Tongue (tissue), 2 donors: ENCODE measurements around the gene CD8B2. TPM values are rescaled to one million over a fixed set of nuclear protein-coding genes. Genes with fewer than 3 reads are reported as not detected.
"Not testable (repeated sequence)": the region's sequence is repeated elsewhere in the genome, so short reads cannot be mapped to it uniquely, and the experiment has no call there.

Source experiments
- DNase-seq: peaks from one replicate; pipeline ENCODE4 v3.0.0-alpha.2; 2015
- total RNA-seq: library from RNA; depleted of rRNA; stranded (reverse); fragments of >200 nt; gene quantifications from one replicate; pipeline ENCODE4 v1.2.3, GENCODE V29; 2014

Gene CD8B2
- total RNA-seq, result not detected

DNA sequence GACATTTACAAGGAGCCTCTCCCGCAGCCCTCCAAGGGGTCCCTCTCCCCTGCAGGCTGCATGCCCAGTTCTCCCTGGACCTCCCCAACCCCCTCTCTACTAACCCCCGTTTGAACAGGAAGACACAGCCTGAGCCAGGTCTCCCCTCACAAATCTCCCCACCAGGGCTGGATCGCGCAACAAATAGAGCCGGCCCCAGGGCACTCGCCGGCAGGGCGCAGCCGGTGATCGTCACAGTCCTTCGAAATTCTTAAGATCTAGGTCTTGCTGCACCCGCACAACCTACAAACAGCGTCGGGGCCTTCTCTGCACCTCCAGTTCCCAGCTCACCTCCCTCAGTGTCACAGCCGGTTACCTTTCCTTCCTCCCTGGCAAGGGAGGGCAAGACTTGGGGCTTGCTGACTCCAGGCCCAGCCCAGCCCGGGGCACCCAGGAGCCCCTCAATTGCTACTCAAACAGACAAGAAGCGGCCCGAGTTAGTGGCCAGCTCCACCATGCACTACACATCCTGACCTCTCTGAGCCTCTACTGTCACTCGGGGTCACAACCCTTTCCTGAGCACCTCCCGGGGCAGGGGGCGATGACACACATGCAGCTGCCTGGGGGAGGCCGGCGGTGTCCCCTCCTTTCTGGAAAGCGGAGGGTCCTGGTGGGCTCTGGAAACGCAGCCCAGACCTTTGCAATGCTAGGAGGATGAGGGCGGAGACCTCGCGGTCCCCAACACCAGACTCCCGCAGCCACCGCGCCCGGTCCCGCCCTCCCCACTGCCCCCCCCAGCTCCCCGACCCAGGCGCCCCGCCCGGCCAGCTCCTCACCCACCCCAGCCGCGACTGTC is at the start of gene CD8B2:
CD8B2 (plus strand) TSS at position 814 of the 835 bp plus-strand sequence. CDS start 63 bp downstream, outside the sequence.
- not testable (repeated sequence) for DNase-seq

DNA sequence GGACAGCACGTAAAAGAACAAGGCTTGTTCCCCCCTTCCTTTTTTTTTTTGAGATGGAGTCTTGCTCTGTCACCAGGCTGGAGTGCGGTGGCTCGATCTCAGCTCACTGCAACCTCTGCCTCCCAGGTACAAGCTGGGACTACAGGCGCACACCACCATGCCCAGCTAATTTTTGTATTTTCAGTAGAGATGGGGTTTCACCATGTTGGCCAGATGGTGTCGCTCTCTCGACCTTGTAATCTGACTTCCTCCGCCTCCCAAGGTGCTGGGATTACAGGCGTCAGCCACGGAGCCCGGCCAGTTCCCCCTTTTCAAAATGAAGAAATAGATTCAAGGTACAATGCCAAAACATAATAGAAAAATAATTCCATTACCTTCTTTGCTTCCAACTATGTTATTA is 25.3 kb upstream of the CD8B2 start:
- DNase-seq, result not testable (repeated sequence)

DNA sequence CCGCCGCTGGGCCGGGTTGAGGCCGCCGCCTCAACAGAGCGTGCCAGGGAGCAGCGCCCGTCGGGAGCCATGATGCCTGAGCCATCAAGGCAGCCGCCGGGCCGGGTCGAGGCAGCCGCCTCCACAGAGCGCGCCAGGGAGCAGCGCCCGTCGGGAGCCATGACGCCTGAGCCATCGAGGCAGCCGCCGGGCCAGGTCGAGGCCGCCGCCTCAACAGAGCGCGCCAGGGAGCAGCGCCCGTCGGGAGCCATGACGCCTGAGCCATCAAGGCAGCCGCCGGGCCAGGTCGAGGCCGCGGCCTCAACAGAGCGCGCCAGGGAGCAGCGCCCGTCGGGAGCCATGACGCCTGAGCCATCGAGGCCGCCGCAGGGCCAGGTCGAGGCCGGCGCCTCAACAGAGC is 19.6 kb upstream of the CD8B2 start:
- DNase-seq, result not testable (repeated sequence)

DNA sequence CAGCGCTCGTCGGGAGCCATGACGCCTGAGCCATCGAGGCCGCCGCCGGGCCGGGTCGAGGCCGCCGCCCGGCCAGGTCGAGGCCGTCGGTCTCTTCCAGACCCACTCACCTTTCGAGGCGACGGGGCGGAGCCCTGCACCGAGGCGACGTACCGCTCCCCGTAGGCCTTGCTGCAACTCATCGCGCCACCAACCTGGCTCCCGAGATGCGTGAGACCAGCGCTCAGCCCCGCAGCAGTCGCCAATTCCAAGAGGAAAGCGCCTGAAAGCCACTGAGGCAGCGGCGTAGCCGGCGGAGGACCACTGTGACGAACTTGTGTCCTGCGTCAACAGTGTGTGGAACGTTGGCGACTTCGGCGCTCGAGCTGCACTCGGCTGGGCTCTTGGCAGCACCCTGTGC is 19.1 kb upstream of the CD8B2 start, which contains the start of gene RGPD3:
RGPD3 (minus strand) TSS at position 307 of the 400 bp plus-strand sequence; CDS start at position 182, 125 bp downstream.
- not testable (repeated sequence) for DNase-seq

DNA sequence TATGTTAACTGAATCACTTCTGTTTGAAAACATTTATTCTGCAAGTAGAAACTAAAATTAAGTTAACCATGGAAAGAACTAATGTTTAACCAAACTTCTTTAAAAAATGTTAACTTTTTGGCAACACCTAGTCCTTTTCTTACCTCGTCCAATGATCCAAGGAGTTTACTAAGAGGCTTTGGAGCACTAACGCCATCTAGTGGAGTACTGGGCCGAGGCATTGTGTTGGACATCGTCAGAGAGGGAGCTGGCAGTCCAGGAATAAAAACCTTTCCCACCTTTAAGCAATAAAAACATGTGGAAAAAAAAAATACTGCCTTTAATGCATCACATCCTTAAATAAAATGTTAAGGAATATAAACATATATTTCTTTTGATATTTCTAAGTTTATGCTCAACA is 16.5 kb upstream of the CD8B2 start:
- not testable (repeated sequence) for DNase-seq

DNA sequence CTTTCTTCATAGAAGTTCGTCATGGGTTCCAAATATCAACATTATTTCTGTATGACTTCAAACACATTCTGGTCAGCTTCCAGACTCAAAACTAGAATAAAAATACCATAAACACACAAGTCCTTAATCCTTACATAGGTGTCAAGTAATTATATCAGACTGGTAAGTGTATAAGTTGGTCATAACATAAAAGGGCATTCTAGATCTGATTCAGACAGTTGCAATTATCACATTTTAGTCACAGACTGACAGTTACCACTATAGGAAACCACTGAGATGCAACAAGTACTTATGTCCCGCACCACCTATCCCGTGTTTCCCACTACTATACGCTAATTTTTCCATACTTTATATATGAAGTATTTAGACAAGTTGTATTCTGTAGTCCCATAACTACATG is 9.5 kb upstream of the CD8B2 start:
- not testable (repeated sequence) for DNase-seq

DNA sequence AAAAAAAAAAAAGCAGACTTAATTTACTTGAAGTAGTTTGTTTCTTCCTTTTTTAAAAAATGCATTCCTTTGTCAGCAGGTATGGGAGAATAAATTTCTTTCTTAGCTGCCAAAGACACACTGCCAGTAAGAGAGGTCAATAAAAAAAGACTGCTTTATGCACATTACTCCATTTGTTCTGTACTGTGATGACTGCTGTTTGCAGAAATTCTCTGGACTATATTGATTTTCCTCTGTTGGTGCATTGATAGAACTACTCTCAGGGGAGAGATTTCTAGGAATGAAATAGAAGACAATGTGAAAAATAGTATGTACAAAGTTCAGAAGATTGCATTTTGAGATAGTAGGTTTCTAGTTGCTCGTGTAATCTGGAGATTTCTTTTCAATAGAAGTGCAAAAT is 7.6 kb upstream of the CD8B2 start:
- DNase-seq, result not testable (repeated sequence)

DNA sequence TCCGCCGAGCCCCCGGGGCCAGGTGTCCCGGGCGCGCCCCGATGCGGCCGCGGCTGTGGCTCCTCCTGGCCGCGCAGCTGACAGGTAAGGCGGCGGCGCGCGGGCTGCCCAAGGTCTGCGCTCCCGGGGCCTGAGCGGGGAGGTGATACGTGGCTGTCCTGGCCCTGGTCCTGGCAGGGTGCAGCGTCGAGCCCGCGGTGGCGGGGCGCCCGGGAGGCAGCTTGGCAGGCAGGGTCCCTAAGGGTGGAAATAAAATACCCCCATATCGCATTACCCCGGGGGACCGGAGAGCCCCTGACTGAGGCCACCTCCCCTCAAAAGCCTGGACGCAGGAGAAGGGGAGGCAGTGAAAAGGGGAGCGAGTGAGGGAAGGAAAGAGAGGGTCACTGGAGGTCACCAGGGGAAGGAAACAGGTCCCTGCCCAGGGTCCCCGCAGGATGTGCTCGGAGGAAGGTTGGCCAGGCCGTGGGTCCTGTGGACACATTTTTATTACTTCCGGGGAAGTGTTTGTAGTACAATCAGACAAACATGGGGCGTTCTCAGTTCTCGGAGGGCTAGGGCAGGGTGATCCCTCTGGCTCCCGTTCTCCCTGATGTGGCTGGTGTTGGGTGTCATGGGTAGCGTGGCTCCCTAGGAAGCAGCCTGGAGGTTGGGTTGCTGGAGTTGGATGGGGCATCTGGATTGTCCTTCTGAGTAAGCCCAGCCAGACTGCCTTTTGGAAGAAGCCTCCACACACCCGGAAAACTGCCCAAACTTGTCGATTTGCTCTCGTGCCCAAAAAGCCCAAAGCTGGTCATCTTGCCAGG is 425 bp downstream of the CD8B2 start:
- not testable (repeated sequence) for DNase-seq

DNA sequence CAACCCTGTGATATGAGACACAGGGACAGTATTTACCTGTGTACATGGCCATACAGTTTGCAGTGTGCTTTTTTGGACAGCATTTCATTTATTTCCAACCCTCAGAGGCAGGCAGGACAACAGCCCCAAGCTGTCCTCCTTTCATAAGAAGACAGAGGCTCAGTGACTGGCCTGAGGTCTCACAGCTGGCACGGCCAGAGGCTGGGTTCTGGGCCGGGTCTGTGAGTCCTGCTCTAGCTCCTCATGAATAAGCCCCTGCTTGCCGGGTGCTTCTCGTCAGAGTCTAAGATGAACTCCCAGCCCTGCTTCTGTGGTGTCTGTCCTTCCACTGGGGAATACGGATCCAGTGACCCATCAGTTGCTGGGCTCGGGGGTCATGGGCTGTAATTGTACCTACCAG is 2.5 kb downstream of the CD8B2 start:
- DNase-seq, result not testable (repeated sequence)

DNA sequence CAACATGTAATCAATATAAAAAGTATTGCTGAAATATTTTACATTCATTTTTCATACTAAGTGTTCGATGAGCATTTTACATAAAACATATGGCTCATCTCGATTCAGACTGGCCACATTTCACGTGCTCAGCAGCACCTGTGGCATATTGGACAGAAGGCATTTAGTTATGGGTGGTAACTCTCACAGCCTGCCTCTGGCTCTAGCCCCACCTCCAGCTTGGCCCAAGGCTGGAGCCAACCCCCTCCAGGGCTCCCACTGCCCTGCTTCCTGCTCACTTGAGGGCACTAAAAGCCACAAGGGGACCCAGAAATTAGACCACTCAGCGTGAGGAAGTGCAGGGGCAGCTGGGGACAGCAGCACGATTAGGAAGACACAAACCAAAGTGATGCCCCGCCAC is 5.2 kb downstream of the CD8B2 start:
- DNase-seq, result not testable (repeated sequence)

DNA sequence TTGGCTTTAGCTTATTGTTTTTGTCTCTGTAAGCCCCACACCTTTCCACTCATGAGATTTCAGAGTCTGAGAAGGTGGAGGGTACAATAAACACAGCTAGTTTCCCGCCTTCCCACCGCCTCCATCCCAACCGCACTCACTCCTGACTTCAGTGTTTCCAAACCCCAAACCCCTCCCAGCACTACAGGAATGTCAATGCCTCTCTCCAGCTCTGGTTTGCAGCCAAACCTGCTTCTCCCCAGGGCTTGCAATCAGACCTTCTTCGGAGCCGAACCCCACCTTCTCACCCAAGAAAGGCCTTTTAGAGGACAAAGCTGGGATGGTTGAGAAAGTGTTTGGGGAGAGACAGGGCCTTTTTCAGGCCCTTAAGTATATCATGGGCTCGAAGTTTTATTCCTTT is 5.7 kb downstream of the CD8B2 start:
- peak; percentile 63 for DNase-seq

DNA sequence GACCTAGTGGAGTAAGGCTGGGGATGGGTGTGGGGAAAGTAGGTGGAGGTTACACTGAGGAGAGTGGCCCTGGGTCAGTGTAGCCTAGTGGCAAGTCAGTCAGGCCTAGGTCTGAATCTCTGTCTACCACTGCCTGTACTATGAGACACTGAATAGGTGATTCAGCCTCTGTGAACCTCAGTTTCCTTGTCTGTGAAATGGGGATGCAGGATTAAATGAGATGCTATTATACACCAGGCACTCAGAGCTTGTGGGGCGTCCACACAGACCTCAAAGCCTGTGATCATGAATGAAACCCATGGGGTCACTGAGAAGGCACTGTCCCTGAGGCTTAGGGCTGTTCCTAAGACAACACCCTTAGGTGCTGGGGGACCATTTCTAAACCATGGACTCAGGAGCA is 11.4 kb downstream of the CD8B2 start:
- DNase-seq, result not testable (repeated sequence)

DNA sequence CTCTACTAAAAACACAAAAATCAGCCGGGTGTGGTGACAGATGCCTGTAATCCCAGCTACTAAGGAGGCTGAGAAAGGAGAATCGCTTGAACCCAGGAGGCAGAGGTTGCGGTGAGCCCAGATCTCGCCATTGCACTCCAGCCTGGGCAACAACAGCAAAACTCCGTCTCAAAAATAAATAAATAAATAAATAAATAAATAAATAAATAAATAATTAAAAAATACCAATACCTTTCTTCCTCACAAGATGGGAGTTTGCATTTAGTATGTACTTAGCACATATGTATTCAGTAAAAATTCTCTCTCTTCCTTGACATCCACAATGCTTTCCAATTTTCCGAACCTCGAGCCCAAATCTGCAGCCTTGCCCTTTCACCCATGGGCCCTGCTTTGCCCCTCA is 13.2 kb downstream of the CD8B2 start:
- DNase-seq, result not testable (repeated sequence)

DNA sequence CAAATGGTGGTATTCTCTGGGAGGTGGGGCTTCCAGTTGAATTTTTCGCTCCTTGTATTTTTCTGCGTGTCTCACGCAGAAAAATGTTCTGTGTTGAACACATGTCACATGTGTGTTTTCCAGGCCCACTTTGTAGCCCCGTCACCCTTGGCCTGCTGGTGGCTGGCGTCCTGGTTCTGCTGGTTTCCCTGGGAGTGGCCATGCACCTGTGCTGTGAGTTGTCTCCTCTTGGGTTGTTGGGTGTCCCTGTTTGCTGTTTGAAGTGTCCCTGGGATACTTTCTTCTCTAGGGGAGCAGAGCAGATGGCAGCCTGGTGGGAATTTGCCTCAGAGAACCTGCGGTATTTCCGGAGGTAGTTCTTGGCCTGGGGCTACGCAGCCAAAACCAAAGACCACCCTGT is 15.2 kb downstream of the CD8B2 start:
- not testable (repeated sequence) for DNase-seq

DNA sequence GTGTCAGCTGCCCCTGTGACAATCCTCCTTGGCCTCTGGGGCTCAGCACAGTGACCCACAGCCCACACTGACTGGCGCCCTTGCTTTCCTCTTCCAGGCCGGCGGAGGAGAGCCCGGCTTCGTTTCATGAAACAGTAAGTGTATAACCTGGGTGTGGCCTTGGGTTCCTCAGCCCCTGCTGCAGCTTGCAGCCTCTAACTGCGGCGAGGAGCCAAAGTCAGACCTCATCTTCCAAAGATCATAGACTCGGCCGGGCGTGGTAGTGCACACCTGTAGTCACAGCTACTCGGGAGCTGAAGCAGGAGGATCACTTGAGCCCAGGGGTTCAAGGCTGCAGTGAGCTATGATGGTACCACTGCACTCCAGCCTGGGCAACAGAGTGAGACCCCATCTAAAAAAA is 17.0 kb downstream of the CD8B2 start:
- DNase-seq, result not testable (repeated sequence)

DNA sequence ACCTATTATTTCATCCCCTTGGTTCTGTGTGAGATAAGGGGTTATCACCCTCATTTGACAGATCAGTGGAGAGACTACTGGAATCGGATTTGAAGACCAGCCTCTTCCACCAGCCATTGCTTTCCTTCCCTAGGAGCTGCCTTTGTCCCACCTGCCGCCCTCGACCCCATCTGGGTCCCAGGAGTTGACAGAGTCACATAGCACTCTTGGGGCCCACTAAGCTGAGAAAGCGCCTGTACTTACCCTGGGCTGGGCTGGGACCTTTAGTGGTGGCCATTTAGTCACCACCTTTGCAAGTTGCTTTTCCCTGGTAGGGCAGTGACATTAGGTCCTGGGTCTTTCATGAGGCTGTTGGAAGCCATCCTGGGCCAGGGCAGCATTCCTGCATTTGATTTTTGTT is 17.6 kb downstream of the CD8B2 start:
- not testable (repeated sequence) for DNase-seq

DNA sequence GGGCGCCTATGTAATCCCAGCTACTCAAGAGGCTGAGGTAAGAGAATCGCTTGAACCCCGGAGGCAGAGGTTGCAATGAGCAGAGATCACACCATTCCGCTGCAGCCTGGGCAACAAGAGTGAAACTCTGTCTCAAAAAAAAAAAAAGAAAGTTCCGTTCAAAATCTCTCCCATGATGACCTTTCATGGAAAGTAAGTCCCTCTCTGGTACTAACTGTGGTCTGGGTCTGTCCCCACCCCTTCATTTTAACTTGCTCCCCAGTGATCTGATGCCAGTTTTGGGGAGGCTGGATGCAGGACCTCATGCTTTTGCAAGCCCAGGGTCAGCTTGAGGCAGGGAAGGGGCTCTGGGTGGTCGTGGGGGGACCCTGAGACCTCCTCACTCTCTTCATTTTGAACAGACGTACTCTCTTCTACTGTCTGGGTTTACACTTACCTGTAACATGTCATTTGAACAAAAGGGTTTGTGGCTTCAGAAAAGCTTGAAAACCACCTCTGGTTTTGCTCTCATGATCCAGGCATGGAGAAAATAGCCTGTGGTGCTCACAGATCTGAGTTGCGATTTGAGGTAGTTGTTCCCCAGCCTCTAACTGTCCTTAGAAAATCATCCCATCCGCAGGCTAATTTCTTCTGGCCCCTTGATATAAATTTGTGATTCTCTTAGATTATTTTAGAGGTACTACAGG is 19.0 kb downstream of the CD8B2 start:
- DNase-seq, result not testable (repeated sequence)

DNA sequence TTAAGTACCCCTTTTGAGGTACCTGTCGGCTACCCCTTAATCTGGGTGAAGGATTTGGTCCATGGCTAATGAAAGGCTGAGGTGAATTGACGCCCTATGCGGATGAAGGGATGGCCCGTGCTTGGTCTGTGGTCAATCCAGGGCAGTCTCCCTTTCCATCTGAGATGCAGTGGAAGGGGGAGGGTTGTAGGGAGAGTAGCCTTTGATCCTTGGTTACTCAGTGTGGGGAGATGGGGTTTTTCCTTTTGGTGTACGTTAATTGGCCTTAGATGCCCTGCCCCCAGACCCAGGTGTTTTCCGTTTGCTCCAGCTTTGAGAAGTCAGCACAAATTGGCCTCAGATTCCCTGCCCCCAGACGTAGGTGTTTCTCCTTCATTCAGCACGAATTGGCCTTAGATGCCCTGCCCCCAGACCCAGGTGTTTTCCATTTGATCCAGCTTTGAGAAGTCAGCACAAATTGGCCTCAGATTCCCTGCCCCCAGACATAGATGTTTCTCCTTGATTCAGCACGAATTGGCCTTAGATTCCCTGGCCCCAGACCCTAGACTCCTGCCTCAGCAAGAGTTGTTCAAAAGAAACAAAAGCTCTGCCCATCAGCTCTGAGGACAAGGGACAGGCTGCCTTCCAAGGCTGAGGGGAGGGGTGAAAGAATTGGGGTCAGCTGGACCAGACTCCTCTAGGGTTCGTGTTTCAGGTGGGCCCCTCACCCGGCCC is 21.7 kb downstream of the CD8B2 start:
- DNase-seq, result not testable (repeated sequence)

DNA sequence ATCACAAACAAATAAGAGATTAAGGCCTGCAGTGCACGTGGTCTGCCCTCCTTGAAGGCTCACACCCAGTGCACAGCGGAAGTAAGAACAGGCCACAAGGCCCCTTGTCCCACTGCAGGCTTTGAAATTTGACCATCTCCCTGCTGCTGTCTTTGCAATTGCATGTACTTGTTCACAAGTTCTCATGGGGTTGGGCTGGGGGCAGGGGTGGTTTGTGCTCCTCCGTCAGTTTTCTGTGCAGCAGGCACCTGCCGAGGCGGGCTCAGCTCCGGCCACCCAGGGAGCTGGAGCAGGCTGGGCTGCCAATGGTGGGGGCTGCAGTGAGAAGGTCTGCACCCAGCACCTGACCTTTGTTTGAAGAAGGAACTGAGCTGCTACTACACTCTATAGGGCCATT is 22.2 kb downstream of the CD8B2 start:
- DNase-seq, result not testable (repeated sequence)

DNA sequence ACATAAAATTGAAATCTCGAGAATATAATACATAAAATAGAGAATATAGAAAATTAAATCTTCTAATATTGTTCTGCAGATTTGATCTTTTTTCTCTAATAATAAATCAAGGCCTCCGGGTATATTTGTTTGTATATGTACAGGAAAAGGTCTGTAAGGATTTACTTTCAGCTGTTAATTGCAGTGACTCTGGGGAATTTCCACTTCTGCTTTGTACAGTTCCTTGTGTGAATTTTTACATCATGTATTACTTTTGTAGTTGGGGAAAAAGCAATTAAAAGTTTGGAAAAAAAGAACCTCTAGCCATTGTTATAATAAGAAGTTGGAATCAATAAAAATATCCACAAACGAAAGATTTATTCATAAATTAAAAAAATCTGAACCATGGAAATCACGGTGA is 23.6 kb downstream of the CD8B2 start:
- DNase-seq, result not testable (repeated sequence)

DNA sequence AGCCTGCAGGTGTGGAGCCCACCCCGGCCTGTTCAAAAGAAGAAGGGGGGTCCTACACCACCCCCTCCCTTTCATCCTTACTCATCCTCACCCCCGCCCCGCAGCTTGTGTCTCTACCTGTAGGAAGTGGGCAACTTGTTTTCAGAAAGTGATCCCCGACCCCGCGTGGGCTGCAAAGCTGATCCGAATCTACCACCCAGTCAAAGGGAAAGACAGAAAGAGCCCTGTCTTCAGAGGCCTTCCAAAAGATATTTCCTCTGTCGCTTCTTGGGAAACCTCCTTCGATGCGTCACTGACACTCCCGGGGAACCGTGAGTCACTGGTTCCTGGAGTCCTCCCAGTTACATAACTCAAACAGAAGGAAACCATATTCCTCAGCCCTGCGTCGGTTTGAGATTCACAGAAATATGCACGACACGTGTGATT is 24.3 kb downstream of the CD8B2 start:
- peak; percentile 49 for DNase-seq

DNA sequence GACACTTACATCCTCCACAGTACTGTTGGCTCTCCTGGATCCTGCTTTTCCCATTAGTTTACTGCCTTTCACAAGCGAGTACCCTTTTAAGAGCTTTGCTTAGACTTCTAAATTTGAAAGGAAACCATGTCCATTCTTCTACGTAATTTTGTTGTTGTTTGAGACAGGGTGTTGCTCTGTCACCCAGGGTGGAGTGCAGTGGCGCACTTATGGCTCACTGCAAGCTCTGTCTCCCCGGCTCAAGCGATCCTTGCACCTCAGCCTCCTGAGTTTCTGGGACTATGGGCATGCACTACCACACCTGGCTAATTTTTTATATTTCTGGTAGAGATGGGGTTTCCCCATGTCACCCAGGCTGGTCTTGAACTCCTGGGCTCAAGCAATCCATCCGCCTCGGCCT is 24.8 kb downstream of the CD8B2 start:
- DNase-seq, result not testable (repeated sequence)
